AG04449 (cell line): ENCODE data around the gene LPP.

Experiments
- CTCF ChIA-PET: fragments of 350-600 bp; formaldehyde crosslinking; extraction: SDS; loops from one replicate; lab custom pipeline; 2021; ENCODE audit warnings: antibody characterized with exemption; lab: Yijun Ruan, JAX
- POLR2A ChIA-PET: fragments of 400-600, 350-600 bp; formaldehyde crosslinking; extraction: SDS; loops from one replicate; lab custom pipeline; 2020; ENCODE audit warnings: antibody characterized with exemption, inconsistent platforms; lab: Yijun Ruan, JAX
- DNase-seq: peaks from one replicate; pipeline ENCODE4 v3.0.0-alpha.2; 2010; ENCODE audit warnings: low read depth, low spot score
- H3K4me3 ChIP-seq: 2 replicates; pipeline ENCODE4 v1.5.1; 2011; ENCODE audit warnings: low read depth, mild to moderate bottlenecking, control low read depth, low read length
- TF ChIP-seq, protein P1 (sequence below): IDR thresholded peaks from one replicate; pipeline ENCODE4 v1.5.1; 2011; ENCODE audit warnings: mild to moderate bottlenecking, moderate library complexity, low read length, control low read depth, inconsistent platforms; ENCODE audit not compliant: insufficient read depth; ENCODE audit errors: missing control alignments

The LPP gene

DNA sequence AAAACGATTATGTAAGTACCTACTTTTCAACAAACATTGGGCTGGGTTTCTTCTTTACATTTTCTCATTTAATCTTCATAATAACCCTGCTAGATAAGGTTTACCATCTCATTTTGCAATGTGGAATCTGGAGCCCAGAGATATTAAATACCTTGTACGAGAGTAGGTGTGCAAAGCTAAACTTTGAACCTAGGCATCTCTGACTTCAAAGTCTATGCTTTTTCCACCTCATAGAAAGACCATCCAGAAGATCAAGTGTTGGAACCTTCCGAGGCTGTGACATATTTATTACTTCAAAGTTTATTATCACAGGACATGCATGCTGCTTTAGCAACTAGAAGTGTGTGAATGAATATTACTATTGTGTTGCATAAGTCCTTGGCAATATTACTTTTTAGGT, 520.6 kb downstream of the LPP start:
- ChIA-PET CTCF (interaction anchor here (1.0 to 1.3 kb wide), 2 partner anchors 280 to 934 kb away, joined by 3 read pairs; no protein-coding TSS in a partner anchor), POLR2A (interaction anchor here (0.6 kb wide), 1 partner anchor 141 kb away, joined by 4 read pairs; no protein-coding TSS in a partner anchor)
- no peak for DNase-seq
- TF ChIP-seq, protein P1, sequence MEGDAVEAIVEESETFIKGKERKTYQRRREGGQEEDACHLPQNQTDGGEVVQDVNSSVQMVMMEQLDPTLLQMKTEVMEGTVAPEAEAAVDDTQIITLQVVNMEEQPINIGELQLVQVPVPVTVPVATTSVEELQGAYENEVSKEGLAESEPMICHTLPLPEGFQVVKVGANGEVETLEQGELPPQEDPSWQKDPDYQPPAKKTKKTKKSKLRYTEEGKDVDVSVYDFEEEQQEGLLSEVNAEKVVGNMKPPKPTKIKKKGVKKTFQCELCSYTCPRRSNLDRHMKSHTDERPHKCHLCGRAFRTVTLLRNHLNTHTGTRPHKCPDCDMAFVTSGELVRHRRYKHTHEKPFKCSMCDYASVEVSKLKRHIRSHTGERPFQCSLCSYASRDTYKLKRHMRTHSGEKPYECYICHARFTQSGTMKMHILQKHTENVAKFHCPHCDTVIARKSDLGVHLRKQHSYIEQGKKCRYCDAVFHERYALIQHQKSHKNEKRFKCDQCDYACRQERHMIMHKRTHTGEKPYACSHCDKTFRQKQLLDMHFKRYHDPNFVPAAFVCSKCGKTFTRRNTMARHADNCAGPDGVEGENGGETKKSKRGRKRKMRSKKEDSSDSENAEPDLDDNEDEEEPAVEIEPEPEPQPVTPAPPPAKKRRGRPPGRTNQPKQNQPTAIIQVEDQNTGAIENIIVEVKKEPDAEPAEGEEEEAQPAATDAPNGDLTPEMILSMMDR = no peak
- H3K4me3 ChIP-seq = no peak overlapping the region

DNA sequence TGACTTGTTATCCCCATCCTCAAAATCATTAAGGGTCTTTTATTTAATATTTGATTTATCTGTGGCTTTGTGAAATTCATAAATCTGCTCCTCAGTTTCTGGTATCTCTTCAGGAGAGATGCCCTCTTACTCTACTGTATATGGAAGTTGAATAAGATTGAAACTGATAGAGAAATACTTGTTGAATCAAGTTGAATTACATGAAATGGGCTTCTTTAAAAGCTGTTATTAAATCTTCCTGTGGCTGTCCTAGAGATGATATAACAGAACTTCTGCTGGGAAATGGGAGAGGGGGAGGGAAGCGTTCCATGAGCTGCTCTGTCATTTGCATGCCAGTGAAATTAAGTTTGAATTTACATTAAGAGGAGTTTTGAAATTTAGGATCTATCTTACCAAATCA, 523.4 kb downstream of the LPP start:
- ChIA-PET CTCF (interaction anchor here (1.4 kb wide), 1 partner anchor 279 kb away, joined by 3 read pairs; no protein-coding TSS in a partner anchor), POLR2A (no interaction called here)
- no peak overlapping the region for H3K4me3 ChIP-seq
- TF ChIP-seq, protein P1 = no peak
- DNase-seq = no peak

DNA sequence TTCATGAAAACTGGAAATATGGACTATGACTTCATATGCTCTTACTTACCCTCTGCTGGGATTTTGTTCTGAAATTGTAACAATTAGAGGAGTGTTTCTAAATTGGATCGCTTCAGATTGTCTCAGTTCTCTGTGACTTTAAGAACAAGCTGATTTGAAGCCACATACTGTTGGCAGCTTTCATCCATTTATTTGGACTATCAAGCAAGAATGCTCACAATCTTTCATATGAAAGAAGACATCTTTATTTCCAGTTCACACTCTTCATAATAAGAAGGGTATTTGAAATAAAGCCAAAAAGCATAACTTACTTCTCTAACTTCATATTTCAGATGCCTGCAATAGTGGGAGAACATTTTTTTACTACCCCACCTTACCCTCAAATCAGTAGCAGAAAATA, 526.2 kb downstream of the LPP start:
- ChIA-PET POLR2A (interaction anchor here (1.4 kb wide), 1 partner anchor 935 kb away, joined by 3 read pairs; the partner anchor contains the start of gene BCL6), CTCF (interaction anchor here (1.0 to 1.2 kb wide), 4 partner anchors 10 to 939 kb away, joined by 3 to 6 read pairs (median 4); no protein-coding TSS in a partner anchor)
- DNase-seq = no peak
- no peak overlapping the region for H3K4me3 ChIP-seq
- TF ChIP-seq, protein P1 = no peak

DNA sequence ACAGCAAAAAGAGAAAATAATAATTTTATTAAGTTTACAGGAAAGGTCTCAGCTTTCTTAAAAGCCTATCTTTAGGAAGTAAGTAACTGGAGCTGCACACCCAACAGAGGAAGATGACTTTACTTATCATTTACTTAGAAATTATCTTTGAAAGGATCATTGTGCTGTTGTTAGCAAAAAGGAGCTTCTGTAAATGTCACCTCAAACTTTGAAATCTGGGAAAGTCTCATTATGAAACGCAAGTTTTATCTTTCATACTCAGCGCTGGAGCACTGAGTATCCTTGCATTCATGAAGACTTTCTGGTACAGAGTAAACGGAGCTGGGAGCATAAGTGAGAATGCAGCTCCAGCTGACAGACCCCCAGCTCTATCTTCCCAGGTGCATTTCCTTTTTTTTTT, 526.6 kb downstream of the LPP start:
- TF ChIP-seq, protein P1 = no peak
- ChIA-PET POLR2A (interaction anchor here (1.4 kb wide), 1 partner anchor 935 kb away, joined by 3 read pairs; the partner anchor contains the start of gene BCL6), CTCF (interaction anchor here (0.8 to 1.2 kb wide), 6 partner anchors 8 to 940 kb away, joined by 3 to 6 read pairs (median 3); no protein-coding TSS in a partner anchor)
- no peak overlapping the region for H3K4me3 ChIP-seq
- no peak for DNase-seq

- CTCF ChIA-PET = interaction anchor here (0.6 to 1.0 kb wide), 2 partner anchors 272 to 275 kb away, joined by 3 to 4 read pairs; no protein-coding TSS in a partner anchor
Observed at GRCh38 chr3:188682316-188682715, 528.4 kb downstream of the LPP start.

GRCh38 chr3:188683032-188683521, 529.1 kb downstream of the LPP start:
- DNase-seq = peak; percentile 91
- ChIA-PET CTCF (no interaction called here), POLR2A (no interaction called here)
- TF ChIP-seq, protein P1 = no peak
- H3K4me3 ChIP-seq = no peak overlapping the region

More at GRCh38 chr3:188682316-188682715, 528.4 kb downstream of the LPP start:
- POLR2A ChIA-PET = no interaction called here
- no peak for DNase-seq
- TF ChIP-seq, protein P1 = no peak
- no peak overlapping the region for H3K4me3 ChIP-seq
